CD4-positive, alpha-beta T cell treated with Interleukin-6 at 100 ng/mL for 8 hours (primary cell): ENCODE data around the gene RNF152.
A peak's percentile ranks its signal among the peaks of the same experiment; 100 is the strongest.

Experiments
- DNase-seq: peaks from one replicate; pipeline ENCODE4 v3.0.0-alpha.2; 2020; ENCODE audit warnings: mixed read lengths, low spot score

The RNF152 gene

GRCh38 chr18:61854578-61855448 lies 38.0 kb downstream of the RNF152 start:
- DNase-seq: no peak

GRCh38 chr18:61853855-61854254 lies 39.0 kb downstream of the RNF152 start:
- DNase-seq: no peak

GRCh38 chr18:61852496-61852895 lies 40.3 kb downstream of the RNF152 start:
- no peak for DNase-seq

GRCh38 chr18:61851940-61852451 lies 40.8 kb downstream of the RNF152 start:
- no peak for DNase-seq

DNA sequence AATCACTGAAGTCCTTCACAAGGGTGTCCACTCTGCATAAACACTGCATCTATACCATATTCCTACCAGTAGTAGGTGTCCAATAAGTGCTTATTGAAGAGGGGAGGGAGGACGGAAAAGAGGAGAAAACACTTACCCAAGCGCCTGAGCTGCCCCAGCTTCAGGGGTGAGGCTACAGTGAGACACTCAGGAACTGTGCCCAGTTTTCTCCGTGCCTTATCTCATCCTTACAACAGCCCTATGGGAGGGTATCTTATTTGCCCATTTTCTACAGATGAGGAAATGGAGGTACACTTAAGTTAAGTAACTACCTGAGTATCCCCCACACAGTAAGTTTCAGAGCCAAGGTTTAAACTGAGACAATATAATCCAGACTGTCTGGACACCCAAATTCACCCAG lies 41.5 kb downstream of the RNF152 start:
- no peak for DNase-seq

DNA sequence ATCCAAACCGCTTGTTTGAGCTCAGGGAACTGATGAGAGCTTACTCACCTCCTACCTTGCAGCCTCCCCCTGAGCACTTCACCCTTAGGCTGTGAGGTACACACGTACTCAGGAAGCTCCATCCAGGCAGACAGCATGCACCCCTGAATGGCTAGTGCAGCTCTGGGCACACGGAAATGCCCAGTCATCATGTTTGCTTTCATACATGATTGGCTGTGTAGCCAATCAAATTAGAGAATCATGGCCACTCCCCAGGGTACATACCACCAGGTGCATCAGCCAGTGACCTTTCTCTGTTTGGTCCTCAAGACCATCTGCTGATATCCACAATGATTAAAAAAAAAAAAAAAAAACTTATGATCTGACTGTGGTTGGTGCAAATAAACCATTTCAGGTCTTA lies 42.1 kb downstream of the RNF152 start:
- no peak for DNase-seq

DNA sequence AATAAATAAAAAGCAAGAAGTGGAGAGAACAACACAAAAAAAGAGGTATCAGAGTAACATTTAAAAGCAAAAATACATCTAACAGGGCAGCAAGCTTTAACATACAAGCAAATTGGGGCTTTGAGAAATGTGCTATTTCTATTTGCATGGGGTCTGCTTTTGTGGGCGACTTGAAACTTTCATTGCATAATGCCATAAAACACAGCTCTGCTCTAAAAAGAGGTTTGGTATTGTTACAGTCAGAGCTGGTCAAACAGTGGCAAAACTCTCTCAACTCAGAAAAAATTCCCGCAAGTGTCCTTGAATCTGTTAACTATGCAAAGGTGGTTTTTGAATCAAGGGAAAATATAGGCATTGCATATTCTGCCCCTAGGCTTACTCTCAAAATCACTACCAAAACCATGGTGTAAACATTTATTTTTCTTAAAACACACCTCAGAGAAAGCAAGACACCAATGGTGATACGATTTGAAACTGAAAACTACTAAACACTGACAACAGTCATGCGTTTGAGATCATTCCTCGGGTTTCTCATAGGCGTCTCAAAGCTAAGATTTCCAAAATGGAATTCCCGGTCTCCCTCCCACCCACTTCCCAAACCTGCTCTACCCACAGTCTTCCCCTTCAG lies 45.5 kb downstream of the RNF152 start:
- DNase-seq: no peak

DNA sequence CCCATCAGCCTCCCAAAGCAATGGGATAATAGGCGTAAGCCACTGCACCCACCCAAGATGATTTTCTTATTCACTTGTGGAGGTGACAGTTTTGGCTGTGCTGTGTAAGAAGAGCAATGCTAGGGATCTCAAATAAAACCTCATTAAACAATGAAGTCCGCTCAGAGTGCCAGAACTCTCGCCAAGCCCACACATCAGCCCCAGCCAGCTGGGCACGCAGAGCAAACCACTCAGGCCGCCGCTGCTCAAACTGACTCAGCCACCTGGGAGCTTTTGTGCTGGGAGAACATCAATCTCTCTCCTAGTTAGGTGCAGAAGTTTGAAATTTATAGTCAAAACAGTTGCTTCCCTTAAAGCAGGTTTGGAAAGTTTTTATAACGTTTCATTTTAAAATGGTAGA lies 47.6 kb downstream of the RNF152 start:
- DNase-seq: no peak

- DNase-seq: no peak
Measured at GRCh38 chr18:61844726-61845125, 48.1 kb downstream of the RNF152 start.

DNA sequence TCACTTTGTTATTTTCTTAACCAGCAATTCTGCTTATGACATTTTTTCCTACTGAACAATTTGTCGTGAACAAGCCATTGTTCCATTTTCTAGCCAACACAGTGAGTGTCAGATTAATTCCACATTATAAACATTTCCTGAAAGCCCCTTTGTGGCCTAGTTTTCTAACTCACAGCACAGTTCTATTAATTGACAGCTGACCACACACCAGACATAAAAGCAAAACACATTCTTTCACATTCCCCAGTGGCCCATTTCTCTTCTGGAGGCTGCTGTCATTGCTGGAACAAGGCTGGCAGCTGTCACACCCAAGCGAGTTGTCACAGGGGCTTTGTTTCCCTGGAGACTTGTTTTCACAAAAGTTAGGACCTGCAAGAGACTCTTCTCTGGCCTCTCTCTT lies 50.7 kb downstream of the RNF152 start:
- no peak for DNase-seq

DNA sequence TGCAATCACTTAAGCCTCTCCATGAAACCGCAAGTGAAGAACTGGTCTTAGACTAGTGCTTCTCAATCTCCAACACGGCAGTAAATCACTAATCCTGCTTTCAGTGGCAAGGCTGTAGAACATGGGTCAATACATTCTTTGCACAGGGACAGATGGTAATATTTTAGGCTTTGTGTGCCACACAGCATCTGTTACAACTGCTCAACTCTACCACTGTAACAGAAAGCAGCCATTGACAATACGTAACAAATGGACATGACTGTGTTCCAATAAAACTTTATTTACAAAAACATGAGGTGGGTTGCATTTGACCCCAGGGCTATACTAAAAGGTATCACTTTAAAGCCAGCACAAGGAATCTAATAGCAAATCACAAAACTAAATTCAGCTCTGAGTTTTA lies 51.1 kb downstream of the RNF152 start:
- no peak for DNase-seq

GRCh38 chr18:61840324-61840723 lies 52.5 kb downstream of the RNF152 start:
- DNase-seq: no peak

DNA sequence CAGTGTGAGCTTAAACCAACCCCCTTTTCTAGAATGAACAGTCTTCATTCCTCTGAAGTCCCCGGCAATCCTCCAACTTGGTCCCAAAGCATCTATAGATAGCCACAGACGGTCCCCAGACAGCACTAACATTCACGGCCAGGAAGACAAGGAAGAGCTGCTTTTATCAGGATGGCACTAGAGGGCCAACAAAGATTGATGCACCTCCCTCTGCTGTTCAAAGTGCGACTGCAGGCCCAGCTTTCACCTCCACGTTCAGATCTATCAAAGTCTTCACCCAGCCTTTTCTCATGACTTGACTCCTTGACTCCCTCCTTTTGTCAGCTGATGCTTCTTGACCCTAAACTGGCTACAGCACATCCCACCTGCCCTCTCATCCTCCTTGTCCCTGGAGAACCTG lies 54.3 kb downstream of the RNF152 start:
- DNase-seq: no peak

- no peak for DNase-seq
Measured at GRCh38 chr18:61833978-61834377, 58.8 kb downstream of the RNF152 start.

DNA sequence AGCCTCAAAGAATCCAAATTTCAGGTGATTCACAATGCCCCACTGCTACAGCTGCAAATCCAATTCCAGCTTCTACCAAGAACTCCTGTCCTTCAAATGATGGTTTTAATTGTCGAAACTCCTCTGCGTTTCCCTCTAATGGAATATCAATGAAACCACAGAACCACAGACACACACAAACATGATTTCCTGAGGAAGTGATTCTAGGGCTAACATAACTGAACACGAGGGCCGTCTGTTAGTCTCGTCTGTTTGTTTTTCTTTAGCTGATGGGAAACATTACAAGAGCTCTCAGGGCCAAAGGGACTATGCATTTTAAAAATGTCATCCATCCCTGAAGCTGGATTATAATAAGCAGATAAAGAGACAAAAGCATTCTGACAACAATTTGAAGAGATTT lies 59.4 kb downstream of the RNF152 start:
- DNase-seq: peak; percentile 5

DNA sequence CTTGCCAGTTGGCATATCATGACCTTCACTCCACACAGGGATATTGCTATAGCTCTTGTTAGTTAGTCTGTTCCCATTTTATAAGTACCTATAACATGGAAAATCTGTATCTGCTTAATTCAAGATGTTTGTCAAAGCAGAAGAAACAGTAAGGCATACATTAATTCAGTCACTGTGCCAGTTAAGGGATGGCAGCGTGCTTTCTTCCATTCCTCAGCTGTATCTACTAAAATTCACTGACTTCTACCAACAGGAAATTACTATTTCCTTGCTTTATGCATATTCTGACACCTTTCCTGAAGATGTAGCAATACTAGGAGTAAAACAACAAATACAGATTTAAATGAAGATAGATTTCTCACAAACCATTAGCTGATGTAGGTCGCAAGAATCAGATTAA lies 59.9 kb downstream of the RNF152 start:
- no peak for DNase-seq

- no peak for DNase-seq
Measured at GRCh38 chr18:61831071-61831470, 61.7 kb downstream of the RNF152 start.

- DNase-seq: no peak
Measured at GRCh38 chr18:61829108-61829507, 63.7 kb downstream of the RNF152 start.

DNA sequence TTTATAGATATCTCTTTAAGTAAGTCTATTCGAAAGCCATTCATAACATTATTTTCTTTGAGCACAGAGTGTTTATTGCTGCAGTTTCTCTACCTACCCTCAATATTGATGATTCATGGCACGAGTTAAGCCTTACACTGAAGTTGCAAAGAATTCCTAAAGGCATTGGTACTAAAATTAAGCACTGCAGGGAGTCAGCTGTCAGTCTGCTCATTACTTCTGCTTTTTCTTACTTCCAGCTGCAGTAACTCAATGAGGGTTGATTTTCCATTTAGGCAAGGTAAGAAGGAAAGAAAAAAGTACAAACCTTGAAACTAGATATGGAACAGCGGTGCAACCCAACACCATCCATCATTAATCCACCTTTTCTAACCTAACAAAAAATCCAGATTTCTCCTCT lies 65.2 kb downstream of the RNF152 start:
- DNase-seq: no peak

GRCh38 chr18:61825386-61825785 lies 67.4 kb downstream of the RNF152 start:
- DNase-seq: no peak

GRCh38 chr18:61824733-61825363 lies 68.0 kb downstream of the RNF152 start:
- no peak for DNase-seq

- no peak for DNase-seq
Measured at GRCh38 chr18:61823595-61823994, 69.2 kb downstream of the RNF152 start.

DNA sequence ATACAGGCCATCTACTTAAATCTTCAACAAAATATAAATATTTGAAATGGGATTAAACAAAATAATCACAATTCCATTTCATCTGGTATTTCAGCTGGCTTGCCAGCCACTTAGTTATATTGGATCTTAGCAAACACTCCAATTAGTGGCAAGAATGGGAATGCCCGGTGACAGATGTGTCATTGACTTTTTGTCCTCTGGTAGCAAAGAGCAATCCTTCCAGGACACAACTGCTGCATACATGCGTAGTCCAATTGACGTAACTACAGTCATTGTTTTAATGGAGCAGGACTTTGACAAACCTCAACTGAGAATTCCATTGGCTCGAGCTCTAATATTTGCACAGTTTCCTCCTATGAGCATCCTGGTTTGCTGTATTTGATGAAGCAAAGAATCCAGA lies 69.9 kb downstream of the RNF152 start:
- DNase-seq: no peak
